Left renal pelvis (tissue), 4 donors: ENCODE results near the gene GRB10. TPM values are rescaled to one million over a fixed set of nuclear protein-coding genes. Genes with fewer than 3 reads are reported as not detected.
"Not testable (repeated sequence)": the region's sequence is repeated elsewhere in the genome, so short reads cannot be mapped to it uniquely, and the experiment has no call there.

ENCODE experiments used
- DNase-seq, 4 donors: peaks; one replicate each; pipeline ENCODE4 v3.0.0-alpha.2; 2013; ENCODE audit warnings: low read depth in 4 of 4, low spot score in 3 of 4
- polyA plus RNA-seq, 4 donors: library from polyadenylated mRNA; unstranded; fragments of 120-200 nt; gene quantifications; one replicate each; pipeline ENCODE4 v1.2.1, GENCODE V29; 2013; ENCODE audit not compliant: insufficient read length in 4 of 4

Gene GRB10
- polyA plus RNA-seq, 4 donors = 13.6 to 43.4 (median 31.6) TPM

- no peak for DNase-seq
Observed at GRCh38 chr7:50594734-50595485, 187.8 kb downstream of the GRB10 start.

- DNase-seq = no peak
Observed at GRCh38 chr7:50594136-50594535, 188.6 kb downstream of the GRB10 start.

- DNase-seq = no peak
Observed at GRCh38 chr7:50592940-50593339, 189.8 kb downstream of the GRB10 start.

- DNase-seq = no peak
Observed at GRCh38 chr7:50591480-50592438, 190.9 kb downstream of the GRB10 start.

- DNase-seq = no peak
Observed at GRCh38 chr7:50591098-50591479, 191.6 kb downstream of the GRB10 start.

- no peak for DNase-seq
Observed at GRCh38 chr7:50590535-50590934, 192.2 kb downstream of the GRB10 start.

- DNase-seq = no peak
Observed at GRCh38 chr7:50589364-50589763, 193.3 kb downstream of the GRB10 start.

GRCh38 chr7:50588937-50589336 is 193.8 kb downstream of the GRB10 start:
- DNase-seq = no peak

GRCh38 chr7:50587737-50588136 is 195.0 kb downstream of the GRB10 start:
- no peak for DNase-seq

GRCh38 chr7:50584793-50585408 is 197.8 kb downstream of the GRB10 start:
- DNase-seq = no peak

GRCh38 chr7:50584386-50584785 is 198.3 kb downstream of the GRB10 start:
- no peak for DNase-seq

GRCh38 chr7:50583295-50583694 is 199.4 kb downstream of the GRB10 start:
- DNase-seq = not testable (repeated sequence)

- DNase-seq = not testable (repeated sequence)
Observed at GRCh38 chr7:50582271-50582670, 200.4 kb downstream of the GRB10 start.

- DNase-seq = not testable (repeated sequence)
Observed at GRCh38 chr7:50580666-50581065, 202.0 kb downstream of the GRB10 start.

- no peak for DNase-seq
Observed at GRCh38 chr7:50580057-50580456, 202.6 kb downstream of the GRB10 start.

GRCh38 chr7:50578105-50578504 is 204.6 kb downstream of the GRB10 start:
- not testable (repeated sequence) for DNase-seq

GRCh38 chr7:50577569-50577968 is 205.1 kb downstream of the GRB10 start:
- DNase-seq = no peak

- DNase-seq = not testable (repeated sequence)
Observed at GRCh38 chr7:50576388-50576787, 206.3 kb downstream of the GRB10 start.

GRCh38 chr7:50567715-50568261 is 214.9 kb downstream of the GRB10 start:
- DNase-seq = no peak

GRCh38 chr7:50565977-50566376 is 216.7 kb downstream of the GRB10 start:
- no peak for DNase-seq

- DNase-seq = no peak
Observed at GRCh38 chr7:50565559-50565916, 217.2 kb downstream of the GRB10 start.
